C4-2B (cell line): ENCODE results near the gene MAP3K12.
A peak's percentile ranks its signal among the peaks of the same experiment; 100 is the strongest.
"Not testable (repeated sequence)": the region's sequence is repeated elsewhere in the genome, so short reads cannot be mapped to it uniquely, and the experiment has no call there.

Experiments
- H3K27ac ChIP-seq: fragments of 450-650 bp; 2 replicates; pipeline ENCODE4 v1.5.1; 2017
- CTCF ChIP-seq: fragments of 450-650 bp; conservative IDR thresholded peaks from 2 replicates; pipeline ENCODE4 v1.5.1; 2017; ENCODE audit warnings: mild to moderate bottlenecking
- ZFX ChIP-seq: fragments of 450-650 bp; IDR thresholded peaks from 2 replicates; pipeline ENCODE4 v1.6.1; 2017

Gene MAP3K12

GRCh38 chr12:53499266-53500141, at the start of gene MAP3K12:
TSS of gene MAP3K12 (minus strand) at chr12:53499458. CDS start at chr12:53487391, 12,067 bp downstream.
- H3K27ac ChIP-seq = peak within 1 kb of the TSS; percentile 98
- TF ChIP-seq CTCF (no peak; the same call in 1 of the 2 replicates), ZFX (no peak)

GRCh38 chr12:53548354-53548753, 49.1 kb upstream of the MAP3K12 start:
- not testable (repeated sequence) for H3K27ac ChIP-seq

- TF ChIP-seq CTCF = peak; percentile 90
- TF ChIP-seq ZFX = no peak
- no peak overlapping the region for H3K27ac ChIP-seq
Observed at GRCh38 chr12:53543539-53543938, 44.3 kb upstream of the MAP3K12 start.

- TF ChIP-seq ZFX (no peak), CTCF (no peak)
- H3K27ac ChIP-seq = peak overlapping the region; percentile 70
Observed at GRCh38 chr12:53539526-53539925, 40.3 kb upstream of the MAP3K12 start.

- TF ChIP-seq CTCF (no peak), ZFX (no peak)
- H3K27ac ChIP-seq = peak overlapping the region; percentile 70; the same call in 1 of the 2 replicates
Observed at GRCh38 chr12:53538209-53538689, 39.0 kb upstream of the MAP3K12 start.

GRCh38 chr12:53536962-53537361, 37.7 kb upstream of the MAP3K12 start:
- no peak for TF ChIP-seq ZFX
- TF ChIP-seq CTCF = no peak
- H3K27ac ChIP-seq = peak overlapping the region; percentile 70; the same call in 1 of the 2 replicates

- no peak for TF ChIP-seq ZFX
- no peak for TF ChIP-seq CTCF
- H3K27ac ChIP-seq = no peak overlapping the region
Observed at GRCh38 chr12:53533471-53533870, 34.2 kb upstream of the MAP3K12 start.
